Measurements from ENCODE around the gene SCN8A.

- TF ChIP-seq CTCF (IDR thresholded peaks at IDR 0.05) (no peak), POLR2A (IDR thresholded peaks at IDR 0.05) (no peak)
Observed at GRCh38 chr12:51686727-51687126, 95.7 kb downstream of the SCN8A start.

Data from testis (tissue), 2 donors.